ENCODE results near the gene SLC37A1.

GRCh38 chr21:42627527-42628289 lies 114.1 kb downstream of the SLC37A1 start:
- no peak for TF ChIP-seq ZBTB33 (IDR thresholded peaks at IDR 0.05)
- no peak for TF ChIP-seq CTCF (IDR thresholded peaks at IDR 0.05; ENCODE audit: low read depth, low read length, missing input control)
- TF ChIP-seq REST (IDR thresholded peaks at IDR 0.05): no peak
- no peak for TF ChIP-seq RAD21 (IDR thresholded peaks at IDR 0.05)
- no peak for TF ChIP-seq GABPA (IDR thresholded peaks at IDR 0.05 in 1 of 2, conservative IDR thresholded peaks at IDR 0.05 in 1 of 2)
- no peak for TF ChIP-seq FOXA2 (IDR thresholded peaks at IDR 0.05)
- TF ChIP-seq SP1 (IDR thresholded peaks at IDR 0.05): no peak
- TF ChIP-seq MAX (IDR thresholded peaks at IDR 0.05): no peak

Data from liver (tissue), 3 donors.